ENCODE data around the gene SRP14.

Gene SRP14

GRCh38 chr15:40069178-40070165, 30.5 kb upstream of the SRP14 start:
- DNase-seq (ENCODE audit: low read depth in 4 of 4, low spot score in 1 of 4): no peak

GRCh38 chr15:40067921-40068624, 29.1 kb upstream of the SRP14 start:
- DNase-seq (ENCODE audit: low read depth in 4 of 4, low spot score in 1 of 4): no peak

GRCh38 chr15:40066589-40066988, 27.6 kb upstream of the SRP14 start:
- DNase-seq (ENCODE audit: low read depth in 4 of 4, low spot score in 1 of 4): no peak

- no peak for DNase-seq (ENCODE audit: low read depth in 4 of 4, low spot score in 1 of 4)
Observed at GRCh38 chr15:40065166-40065565, 26.2 kb upstream of the SRP14 start.

GRCh38 chr15:40064231-40064894, 25.4 kb upstream of the SRP14 start:
- DNase-seq (ENCODE audit: low read depth in 4 of 4, low spot score in 1 of 4): no peak

GRCh38 chr15:40063563-40064011, 24.6 kb upstream of the SRP14 start:
- DNase-seq (ENCODE audit: low read depth in 4 of 4, low spot score in 1 of 4): no peak

GRCh38 chr15:40062816-40063562, 24.0 kb upstream of the SRP14 start:
- DNase-seq (ENCODE audit: low read depth in 4 of 4, low spot score in 1 of 4): no peak

GRCh38 chr15:40061212-40061901, 22.4 kb upstream of the SRP14 start:
- no peak for DNase-seq (ENCODE audit: low read depth in 4 of 4, low spot score in 1 of 4)

GRCh38 chr15:40060236-40060961, 21.4 kb upstream of the SRP14 start:
- DNase-seq (ENCODE audit: low read depth in 4 of 4, low spot score in 1 of 4): no peak

GRCh38 chr15:40059821-40060220, 20.8 kb upstream of the SRP14 start:
- DNase-seq (ENCODE audit: low read depth in 4 of 4, low spot score in 1 of 4): no peak

GRCh38 chr15:40058476-40059140, 19.6 kb upstream of the SRP14 start:
- DNase-seq (ENCODE audit: low read depth in 4 of 4, low spot score in 1 of 4): no peak

- no peak for DNase-seq (ENCODE audit: low read depth in 4 of 4, low spot score in 1 of 4)
Observed at GRCh38 chr15:40055576-40056293, 16.8 kb upstream of the SRP14 start.

GRCh38 chr15:40054855-40055575, 16.0 kb upstream of the SRP14 start:
- DNase-seq (ENCODE audit: low read depth in 4 of 4, low spot score in 1 of 4): no peak

GRCh38 chr15:40054605-40054854, 15.5 kb upstream of the SRP14 start:
- DNase-seq (ENCODE audit: low read depth in 4 of 4, low spot score in 1 of 4): no peak

- DNase-seq (ENCODE audit: low read depth in 4 of 4, low spot score in 1 of 4): no peak
Observed at GRCh38 chr15:40053831-40054604, 15.0 kb upstream of the SRP14 start.

- DNase-seq (ENCODE audit: low read depth in 4 of 4, low spot score in 1 of 4): no peak
Observed at GRCh38 chr15:40053079-40053830, 14.3 kb upstream of the SRP14 start.

GRCh38 chr15:40052604-40053003, 13.6 kb upstream of the SRP14 start:
- no peak for DNase-seq (ENCODE audit: low read depth in 4 of 4, low spot score in 1 of 4)

All from stimulated activated CD4-positive, alpha-beta T cell treated with anti-CD3 and anti-CD28 coated beads, Interleukin-1b, Interleukin-23, amount 100 ng/mL, for 24 hours (primary cell).